Right ventricle myocardium inferior (tissue), 1 donor: ENCODE results near the gene TTK. TPM values are rescaled to one million over a fixed set of nuclear protein-coding genes. Genes with fewer than 3 reads are reported as not detected.

Experiments
- ATAC-seq: fragments of 200-7000 bp; cut with Tn5 transposase; one replicate; pipeline ENCODE4 v1.9.1; 2020; ENCODE audit warnings: mild to moderate bottlenecking, moderate library complexity
- DNase-seq: peaks from one replicate; pipeline ENCODE4 v3.0.0; 2021; ENCODE audit errors: missing footprints
- intact Hi-C: fragments of 100-400 bp; cut with DNase I; formaldehyde crosslinking; loops from one replicate; pipeline ENCODE4 v1.11.0; 2022
- long read RNA-seq: library from polyadenylated mRNA; unstranded; transcript quantifications from one replicate; pipeline ENCODE4 v2.0.0, GENCODE V29; 2021
- total RNA-seq: library from RNA; stranded (reverse); fragmentation: NEBNext Ultra II Directional; extraction: Animal tissue kit (Norgen Biotek cat#: 25700); gene quantifications from one replicate; pipeline ENCODE4 v1.2.1, GENCODE V29; 2021
- donor health status: DM: no; HTN: yes; CAD: no; lungs with severe emphysema.

Gene TTK
- total RNA-seq = 0.43 TPM
- long read RNA-seq = 0 reads

DNA sequence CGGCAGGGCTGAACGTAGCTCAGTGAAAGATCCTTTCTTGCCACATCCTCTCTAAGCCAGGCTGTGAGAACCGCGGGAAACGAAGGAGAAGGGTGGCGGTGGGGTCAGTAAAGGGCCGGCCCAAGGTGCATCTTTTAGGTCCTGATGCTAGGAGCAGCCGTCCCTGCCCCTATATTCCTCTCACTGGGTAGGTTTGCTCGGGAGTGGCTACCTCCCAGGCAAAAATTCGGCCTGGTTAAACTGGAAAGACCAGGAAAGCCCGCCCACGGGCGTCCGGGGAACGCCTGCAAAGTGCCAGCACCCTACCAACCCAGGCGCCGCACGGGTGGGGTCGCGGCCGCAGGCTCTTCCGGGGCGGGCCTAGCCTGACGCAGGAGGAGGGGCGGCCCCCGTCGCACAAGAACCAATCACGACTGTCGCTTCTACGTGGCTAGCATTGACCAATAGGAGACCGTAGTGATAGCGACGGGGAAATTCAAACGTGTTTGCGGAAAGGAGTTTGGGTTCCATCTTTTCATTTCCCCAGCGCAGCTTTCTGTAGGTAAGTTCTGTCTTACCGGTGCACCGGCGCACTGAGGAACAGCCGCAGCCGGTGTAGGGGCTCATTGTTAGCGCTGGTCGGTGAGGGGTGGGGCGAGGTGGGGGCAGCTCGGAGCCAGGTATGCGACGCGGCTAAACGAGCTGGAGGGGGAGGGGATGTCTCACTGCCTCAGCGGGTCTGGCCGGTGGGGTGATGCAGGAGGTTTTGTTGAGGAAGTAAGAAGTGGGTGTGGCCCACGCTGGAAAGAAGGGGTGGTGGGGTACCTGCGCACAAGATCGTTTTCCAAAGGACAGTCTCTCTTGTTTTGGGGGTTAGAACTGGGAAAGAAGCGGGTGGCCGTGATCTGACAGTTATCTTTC lies at the start of gene TTK:
TSS of gene TTK (plus strand) at position 477 of the 900 bp plus-strand sequence. CDS start 1,195 bp downstream, outside the sequence.
- intact Hi-C loops = loop anchor here (1.0 kb wide), 1 partner anchor 102 kb away; the partner anchor contains the start of gene BCKDHB
- ATAC-seq = peak; percentile 100
- peak; percentile 96 for DNase-seq

GRCh38 chr6:79954849-79955248 lies 49.6 kb upstream of the TTK start:
- intact Hi-C loops = no loop called here
- ATAC-seq (no peak), DNase-seq (no peak)

DNA sequence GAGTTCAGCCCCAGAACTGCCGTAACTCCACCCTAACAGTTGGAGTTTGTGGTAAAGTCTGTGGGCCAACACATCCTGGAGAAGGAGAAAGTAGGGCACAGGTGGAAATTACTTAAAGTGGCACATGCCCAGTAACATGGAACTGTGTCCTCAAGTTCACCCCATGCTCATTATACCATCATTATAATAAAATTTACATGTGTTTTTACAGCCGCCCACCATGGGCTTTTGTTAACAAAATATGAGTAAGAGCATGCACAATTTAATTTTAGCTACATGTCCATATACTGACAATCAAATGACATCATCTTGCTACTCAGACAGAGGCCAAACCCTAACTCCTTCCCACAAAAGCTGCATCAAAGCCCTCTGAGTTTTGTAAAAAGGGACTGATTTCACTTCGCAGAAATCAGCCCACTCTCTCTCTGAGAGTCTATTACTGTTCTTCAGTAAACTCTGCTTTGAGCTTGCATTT lies 39.8 kb upstream of the TTK start:
- ATAC-seq (no peak), DNase-seq (no peak)
- intact Hi-C loops = no loop called here

- intact Hi-C loops = no loop called here
- DNase-seq = no peak
- ATAC-seq = no peak
Observed at GRCh38 chr6:79967178-79967577, 37.3 kb upstream of the TTK start.

GRCh38 chr6:79969784-79970183 lies 34.7 kb upstream of the TTK start:
- intact Hi-C loops = no loop called here
- no peak for DNase-seq
- no peak for ATAC-seq

DNA sequence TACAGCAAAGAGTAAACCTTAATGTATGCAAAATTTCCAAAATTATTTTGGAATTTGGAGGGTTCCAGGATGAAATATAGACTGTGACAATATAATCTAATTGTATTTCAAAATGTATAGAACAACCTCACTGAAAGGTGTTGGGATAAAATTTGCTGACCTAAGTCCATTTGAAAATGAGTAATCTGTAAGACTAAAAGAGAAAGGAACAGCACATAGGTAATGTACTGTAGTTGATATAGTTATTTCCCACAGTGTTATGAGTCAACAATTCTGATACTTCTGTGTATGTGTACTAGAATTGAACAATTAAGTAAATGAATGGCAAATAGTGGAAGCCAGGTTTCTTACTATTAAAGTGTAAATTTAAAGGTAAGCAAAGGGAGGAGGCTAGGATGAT lies 33.3 kb upstream of the TTK start:
- intact Hi-C loops = no loop called here
- ATAC-seq (no peak), DNase-seq (no peak)

DNA sequence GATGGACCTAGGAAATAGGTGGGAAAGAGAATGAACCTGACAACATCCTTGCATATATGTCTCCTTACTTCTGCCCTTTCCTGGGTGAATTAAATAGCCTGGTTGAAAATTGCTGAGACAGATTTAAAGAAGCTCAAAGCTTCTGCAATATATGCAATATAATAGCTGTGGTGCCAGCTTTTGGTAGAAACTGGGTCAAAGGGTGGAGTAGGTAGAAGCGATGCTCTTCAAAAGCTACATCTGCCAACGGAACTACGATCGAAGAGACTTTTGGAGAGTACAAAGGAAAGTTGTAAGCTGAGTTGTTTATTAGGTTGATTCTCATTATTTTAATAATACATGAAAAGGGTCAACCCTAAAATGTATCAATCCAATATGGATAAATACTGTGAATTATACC lies 22.8 kb upstream of the TTK start:
- intact Hi-C loops = no loop called here
- DNase-seq = no peak
- no peak for ATAC-seq

GRCh38 chr6:79984261-79984660 lies 20.2 kb upstream of the TTK start:
- DNase-seq (no peak), ATAC-seq (no peak)
- intact Hi-C loops = no loop called here

DNA sequence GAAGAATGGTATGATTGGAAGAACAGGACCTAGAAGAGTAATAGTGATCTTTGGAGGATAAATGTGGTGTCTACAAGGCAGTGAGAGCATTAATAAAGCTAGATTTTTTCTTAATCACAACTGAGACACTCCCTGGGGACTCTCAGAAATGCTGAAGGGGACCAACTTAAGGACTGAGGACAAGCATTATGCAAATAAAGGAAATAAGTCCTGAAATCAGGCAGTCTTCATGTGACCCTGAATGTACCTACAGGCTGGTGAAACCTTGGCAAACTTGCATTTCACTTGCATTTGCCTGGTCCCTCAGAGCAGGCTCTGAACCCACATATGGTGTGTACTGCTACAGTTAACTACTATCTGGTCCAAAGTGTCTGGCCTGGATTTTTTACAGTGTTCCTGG lies 19.3 kb upstream of the TTK start:
- DNase-seq (no peak), ATAC-seq (no peak)
- intact Hi-C loops = no loop called here

DNA sequence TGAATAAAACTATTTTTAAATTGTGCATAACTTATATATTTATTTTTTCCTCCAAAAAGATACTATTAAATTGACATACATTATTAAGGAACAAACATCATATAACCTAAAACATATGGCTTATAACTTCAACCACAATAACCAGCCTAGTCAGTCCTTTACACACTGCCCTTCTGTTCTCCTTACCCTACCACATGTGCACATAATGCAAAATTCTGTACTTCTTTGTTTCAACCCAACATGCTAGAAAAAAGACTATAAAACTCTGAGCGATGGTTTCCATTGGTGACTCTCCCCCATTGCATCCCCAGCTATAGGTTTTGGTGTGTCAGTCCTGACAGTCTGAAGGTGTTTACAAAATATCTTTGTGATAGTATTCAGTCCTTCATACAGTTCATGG lies 14.8 kb upstream of the TTK start:
- ATAC-seq = no peak
- no peak for DNase-seq
- intact Hi-C loops = no loop called here

GRCh38 chr6:79993012-79993910 lies 11.2 kb upstream of the TTK start:
- DNase-seq = peak; percentile 30
- ATAC-seq = no peak
- intact Hi-C loops = no loop called here

- intact Hi-C loops = no loop called here
- DNase-seq (no peak), ATAC-seq (no peak)
Observed at GRCh38 chr6:79993911-79994309, 10.5 kb upstream of the TTK start.

- intact Hi-C loops = no loop called here
- no peak for DNase-seq
- no peak for ATAC-seq
Observed at GRCh38 chr6:79997728-79998127, 6.7 kb upstream of the TTK start.

- ATAC-seq (no peak), DNase-seq (no peak)
- intact Hi-C loops = no loop called here
Observed at GRCh38 chr6:80001337-80001736, 3.1 kb upstream of the TTK start.

GRCh38 chr6:80003826-80004172 lies 650 bp upstream of the TTK start:
- ATAC-seq = no peak
- intact Hi-C loops = loop anchor here (1.0 kb wide), 1 partner anchor 103 kb away; the partner anchor contains the start of gene BCKDHB
- DNase-seq = peak; percentile 60

GRCh38 chr6:80005406-80005805 lies 957 bp downstream of the TTK start:
- ATAC-seq (no peak), DNase-seq (no peak)
- intact Hi-C loops = no loop called here

GRCh38 chr6:80006541-80006940 lies 2.1 kb downstream of the TTK start:
- DNase-seq (no peak), ATAC-seq (no peak)
- intact Hi-C loops = no loop called here

GRCh38 chr6:80009531-80009930 lies 5.1 kb downstream of the TTK start:
- ATAC-seq (no peak), DNase-seq (no peak)
- intact Hi-C loops = no loop called here

- intact Hi-C loops = no loop called here
- no peak for ATAC-seq
- DNase-seq = no peak
Observed at GRCh38 chr6:80010288-80010687, 5.8 kb downstream of the TTK start.
